GM23338 (cell line): Measurements from ENCODE around the gene SCCPDH. TPM values are rescaled to one million over a fixed set of nuclear protein-coding genes. Genes with fewer than 3 reads are reported as not detected.

ENCODE experiments used
- ATAC-seq: fragments of 200-7000 bp; cut with Tn5 transposase; 3 replicates; pipeline ENCODE4 v1.9.1; 2020
- DNase-seq: peaks from one replicate; pipeline ENCODE4 v3.0.0-alpha.2; 2015; ENCODE audit warnings: low spot score
- H2AFZ ChIP-seq: fragments of 200-600 bp; sonication (generic); 2 replicates; pipeline ENCODE4 v1.8.0; 2016; ENCODE audit warnings: antibody characterized with exemption, mild to moderate bottlenecking, moderate library complexity
- H3F3A ChIP-seq: fragments of 200-600 bp; sonication (generic); replicated peaks from 2 replicates; pipeline ENCODE4 v1.8.0; 2017; ENCODE audit warnings: antibody characterized with exemption, mixed run types, low read depth
- H3K27ac ChIP-seq: fragments of 200-600 bp; sonication (generic); 2 replicates; pipeline ENCODE4 v1.6.1; 2016; ENCODE audit warnings: low read depth
- H3K27me3 ChIP-seq: fragments of 200-600 bp; sonication (generic); 2 replicates; pipeline ENCODE4 v1.8.0; 2016; ENCODE audit warnings: mild to moderate bottlenecking, mixed run types, moderate library complexity; ENCODE audit not compliant: insufficient read depth
- H3K36me3 ChIP-seq: fragments of 200-600 bp; sonication (generic); 2 replicates; pipeline ENCODE4 v1.8.0; 2016; ENCODE audit warnings: mild to moderate bottlenecking; ENCODE audit not compliant: insufficient read depth
- H3K4me1 ChIP-seq: fragments of 200-600 bp; sonication (generic); 2 replicates; pipeline ENCODE4 v1.8.0; 2016; ENCODE audit warnings: mild to moderate bottlenecking, moderate library complexity; ENCODE audit not compliant: insufficient read depth
- H3K4me2 ChIP-seq: fragments of 200-600 bp; sonication (generic); 2 replicates; pipeline ENCODE4 v1.7.1; 2017; ENCODE audit warnings: mixed run types
- H3K4me3 ChIP-seq: fragments of 200-600 bp; sonication (generic); 2 replicates; pipeline ENCODE4 v1.6.1; 2016; ENCODE audit warnings: mixed run types
- H3K79me2 ChIP-seq: fragments of 200-600 bp; sonication (generic); replicated peaks from 2 replicates; pipeline ENCODE4 v1.8.0; 2017; ENCODE audit warnings: mild to moderate bottlenecking; ENCODE audit not compliant: insufficient read depth
- H3K9me2 ChIP-seq: fragments of 200-600 bp; sonication (generic); 2 replicates; pipeline ENCODE4 v1.8.0; 2017; ENCODE audit not compliant: insufficient read depth
- H4K20me1 ChIP-seq: fragments of 200-600 bp; sonication (generic); replicated peaks from 2 replicates; pipeline ENCODE4 v1.8.0; 2017; ENCODE audit warnings: mild to moderate bottlenecking; ENCODE audit not compliant: insufficient read depth
- H3K27ac Mint-ChIP-seq: 2 replicates; pipeline ENCODE4 v1.8.0; 2020; ENCODE audit warnings: inconsistent platforms, mild to moderate bottlenecking, moderate library complexity, mixed read lengths
- H3K27me3 Mint-ChIP-seq: 3 replicates; pipeline ENCODE4 v1.8.0; 2022; ENCODE audit warnings: low read depth, mild to moderate bottlenecking, moderate library complexity, mixed read lengths, inconsistent platforms; ENCODE audit not compliant: insufficient read depth, poor library complexity
- H3K36me3 Mint-ChIP-seq: 3 replicates; pipeline ENCODE4 v1.8.0; 2021; ENCODE audit warnings: low read depth, mild to moderate bottlenecking, inconsistent platforms, moderate library complexity, mixed read lengths
- H3K4me1 Mint-ChIP-seq: 3 replicates; pipeline ENCODE4 v1.8.0; 2020; ENCODE audit warnings: mild to moderate bottlenecking, inconsistent platforms, mixed read lengths
- H3K4me3 Mint-ChIP-seq: 3 replicates; pipeline ENCODE4 v1.8.0; 2021; ENCODE audit warnings: moderate library complexity, mild to moderate bottlenecking, inconsistent platforms, mixed read lengths
- H3K9me3 Mint-ChIP-seq: 3 replicates; pipeline ENCODE4 v1.8.0; 2020; ENCODE audit warnings: moderate library complexity, mild to moderate bottlenecking, inconsistent platforms, mixed read lengths
- CREB1 ChIP-seq: fragments of 250-450 bp; sonication (Bioruptor Pico); IDR thresholded peaks from 2 replicates; pipeline ENCODE4 v1.5.0; 2020; ENCODE audit warnings: low read depth, mild to moderate bottlenecking, moderate library complexity
- EZH2phosphoT487 ChIP-seq: fragments of 200-600 bp; sonication (generic); IDR thresholded peaks from one replicate; pipeline ENCODE4 v1.8.1; 2018; ENCODE audit warnings: antibody characterized with exemption; ENCODE audit not compliant: unreplicated experiment
- JUNB ChIP-seq: IDR thresholded peaks from one replicate; pipeline ENCODE4 v1.6.1; 2016; ENCODE audit warnings: antibody characterized with exemption; ENCODE audit not compliant: unreplicated experiment
- NANOG ChIP-seq: IDR thresholded peaks from 2 replicates; pipeline ENCODE4 v1.6.1; 2016; ENCODE audit warnings: antibody characterized with exemption, borderline replicate concordance
- POLR2AphosphoS5 ChIP-seq: IDR thresholded peaks from 2 replicates; pipeline ENCODE4 v1.6.1; 2016; ENCODE audit warnings: antibody characterized with exemption, low read depth
- ZNF114 ChIP-seq: fragments of 250-450 bp; sonication (Bioruptor Pico); IDR thresholded peaks from 2 replicates; pipeline ENCODE4 v1.5.0; 2020; ENCODE audit warnings: mild to moderate bottlenecking, moderate library complexity
- ZNF331 ChIP-seq: fragments of 250-450 bp; sonication (Bioruptor Pico); IDR thresholded peaks from 2 replicates; pipeline ENCODE4 v1.5.0; 2020; ENCODE audit warnings: low read depth, mild to moderate bottlenecking, moderate library complexity
- long read RNA-seq: library from polyadenylated mRNA; unstranded; transcript quantifications from one replicate; pipeline ENCODE4 v2.0.0, GENCODE V29; 2020; ENCODE audit not compliant: unreplicated experiment
- polyA plus RNA-seq: library from polyadenylated mRNA; unstranded; fragments of >200 nt; fragmentation: Nextera tagmentation; extraction: Ambion mirVana; gene quantifications from 2 replicates; pipeline ENCODE4 v1.2.1, GENCODE V29; 2016
- total RNA-seq: library from RNA; depleted of rRNA; stranded (reverse); fragments of >200 nt; shearing (Covaris generic); gene quantifications from 2 replicates; pipeline ENCODE4 v1.2.3, GENCODE V29; 2014; rRNA removed
- TF ChIP-seq, protein P1 (sequence below), 2 experiments: fragments of 200-600 bp in 1 of 2; sonication (generic) in 1 of 2; conservative IDR thresholded peaks; 2 replicates each; pipeline versions ENCODE4 v1.5.1 to v1.6.1; 2016 to 2017; ENCODE audit warnings: antibody characterized with exemption in 2 of 2, low read depth in 2 of 2, mild to moderate bottlenecking in 2 of 2, moderate library complexity in 1 of 2
- TF ChIP-seq, protein P2 (sequence below): IDR thresholded peaks from 2 replicates; pipeline ENCODE4 v1.6.1; 2016; ENCODE audit warnings: antibody characterized with exemption
- TF ChIP-seq, protein P3 (sequence below): IDR thresholded peaks from one replicate; pipeline ENCODE4 v1.6.1; 2018; ENCODE audit warnings: antibody characterized with exemption; ENCODE audit not compliant: unreplicated experiment
- TF ChIP-seq, protein P4 (sequence below): fragments of 250-450 bp; sonication (Bioruptor Pico); IDR thresholded peaks from 2 replicates; pipeline ENCODE4 v1.5.0; 2020; ENCODE audit warnings: mild to moderate bottlenecking, moderate library complexity

SCCPDH gene, protein sequence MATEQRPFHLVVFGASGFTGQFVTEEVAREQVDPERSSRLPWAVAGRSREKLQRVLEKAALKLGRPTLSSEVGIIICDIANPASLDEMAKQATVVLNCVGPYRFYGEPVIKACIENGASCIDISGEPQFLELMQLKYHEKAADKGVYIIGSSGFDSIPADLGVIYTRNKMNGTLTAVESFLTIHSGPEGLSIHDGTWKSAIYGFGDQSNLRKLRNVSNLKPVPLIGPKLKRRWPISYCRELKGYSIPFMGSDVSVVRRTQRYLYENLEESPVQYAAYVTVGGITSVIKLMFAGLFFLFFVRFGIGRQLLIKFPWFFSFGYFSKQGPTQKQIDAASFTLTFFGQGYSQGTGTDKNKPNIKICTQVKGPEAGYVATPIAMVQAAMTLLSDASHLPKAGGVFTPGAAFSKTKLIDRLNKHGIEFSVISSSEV
- total RNA-seq = 18.8 and 20.4 TPM in 2 replicates
- polyA plus RNA-seq = 13.6 and 14.4 TPM in 2 replicates
- long read RNA-seq, transcript SCCPDH-201 (12 exons, 2,503 nt) = major isoform, 54 of 58 reads
- long read RNA-seq, partial matches to known transcripts = 3 of 58 reads
- long read RNA-seq, other reads (novel, unspliced or antisense) = 1 of 58 reads

DNA sequence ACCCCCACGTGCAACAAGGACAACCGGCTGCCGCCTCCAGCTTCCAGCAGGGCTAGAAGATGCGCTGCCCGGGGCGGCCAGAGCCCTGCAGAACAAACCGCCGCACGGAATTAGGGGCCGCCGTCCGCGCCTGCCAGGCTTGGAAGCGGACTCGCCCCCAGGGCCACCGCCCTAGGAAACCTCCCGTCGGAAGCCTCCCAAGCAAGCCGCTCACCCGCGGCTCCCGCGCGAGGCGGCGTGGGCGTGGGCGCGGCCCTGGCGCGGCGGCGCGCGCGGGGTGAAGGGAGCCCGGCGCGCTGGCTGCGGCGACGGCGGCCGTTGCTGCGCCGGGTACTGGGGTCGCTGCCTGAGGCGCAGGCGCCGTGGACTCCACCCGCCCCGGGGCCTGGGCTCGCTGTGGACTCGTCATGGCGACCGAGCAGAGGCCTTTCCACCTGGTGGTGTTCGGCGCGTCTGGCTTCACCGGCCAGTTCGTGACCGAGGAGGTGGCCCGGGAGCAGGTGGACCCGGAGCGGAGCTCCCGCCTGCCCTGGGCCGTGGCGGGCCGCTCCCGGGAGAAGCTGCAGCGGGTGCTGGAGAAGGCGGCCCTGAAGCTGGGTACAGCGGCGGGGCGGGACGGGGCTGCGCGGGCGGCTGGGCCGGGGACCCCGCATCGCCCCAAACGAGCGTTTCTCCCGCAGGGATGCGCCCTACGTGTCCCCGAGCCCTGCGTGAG lies at the start of gene SCCPDH:
Gene SCCPDH, plus strand, starts transcription at position 394 of the 715 bp plus-strand sequence. Its CDS starts 14 bp downstream, at position 408.
- Histone ChIP-seq H3K9me2 (no peaks in the 10 kb centered on the region), H3F3A (0 out of 2 replicates have a peak, but pooled peaks cover 2% of the 10 kb centered on the region), H4K20me1 (no peaks in the 10 kb centered on the region), H3K4me2 (peak within 1 kb of the TSS; percentile 95), H3K4me3 (peak within 1 kb of the TSS; percentile 82), H3K4me1 (peaks cover 4% of the 10 kb centered on the region; the same call in 1 of the 2 replicates), H3K36me3 (peaks cover 19% of the 10 kb centered on the region), H3K79me2 (no peaks in the 10 kb centered on the region), H3K27me3 (peaks cover 23% of the 10 kb centered on the region), H2AFZ (peak within 1 kb of the TSS; percentile 100), H3K27ac (no peak within 1 kb of the TSS)
- ATAC-seq = peak; percentile 93
- Mint-ChIP-seq H3K9me3 (peaks cover 34% of the 10 kb centered on the region), H3K27ac (no peak within 1 kb of the TSS; the same call in 1 of the 2 replicates), H3K36me3 (peaks cover 29% of the 10 kb centered on the region), H3K27me3 (peaks cover 11% of the 10 kb centered on the region), H3K4me3 (peak within 1 kb of the TSS; percentile 88), H3K4me1 (no peaks in the 10 kb centered on the region)
- DNase-seq = peak; percentile 78
- TF ChIP-seq JUNB (no peak), ZNF331 (CRISPR knock-in tag) (no peak), EZH2phosphoT487 (no peak), POLR2AphosphoS5 (peak; percentile 61), ZNF114 (CRISPR knock-in tag) (no peak), NANOG (no peak), CREB1 (CRISPR knock-in tag) (no peak)
- TF ChIP-seq, protein P1, sequence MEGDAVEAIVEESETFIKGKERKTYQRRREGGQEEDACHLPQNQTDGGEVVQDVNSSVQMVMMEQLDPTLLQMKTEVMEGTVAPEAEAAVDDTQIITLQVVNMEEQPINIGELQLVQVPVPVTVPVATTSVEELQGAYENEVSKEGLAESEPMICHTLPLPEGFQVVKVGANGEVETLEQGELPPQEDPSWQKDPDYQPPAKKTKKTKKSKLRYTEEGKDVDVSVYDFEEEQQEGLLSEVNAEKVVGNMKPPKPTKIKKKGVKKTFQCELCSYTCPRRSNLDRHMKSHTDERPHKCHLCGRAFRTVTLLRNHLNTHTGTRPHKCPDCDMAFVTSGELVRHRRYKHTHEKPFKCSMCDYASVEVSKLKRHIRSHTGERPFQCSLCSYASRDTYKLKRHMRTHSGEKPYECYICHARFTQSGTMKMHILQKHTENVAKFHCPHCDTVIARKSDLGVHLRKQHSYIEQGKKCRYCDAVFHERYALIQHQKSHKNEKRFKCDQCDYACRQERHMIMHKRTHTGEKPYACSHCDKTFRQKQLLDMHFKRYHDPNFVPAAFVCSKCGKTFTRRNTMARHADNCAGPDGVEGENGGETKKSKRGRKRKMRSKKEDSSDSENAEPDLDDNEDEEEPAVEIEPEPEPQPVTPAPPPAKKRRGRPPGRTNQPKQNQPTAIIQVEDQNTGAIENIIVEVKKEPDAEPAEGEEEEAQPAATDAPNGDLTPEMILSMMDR (conservative IDR thresholded peaks at IDR 0.05; ENCODE audit: low read depth in 2 of 2) = no peak
- TF ChIP-seq, protein P2, sequence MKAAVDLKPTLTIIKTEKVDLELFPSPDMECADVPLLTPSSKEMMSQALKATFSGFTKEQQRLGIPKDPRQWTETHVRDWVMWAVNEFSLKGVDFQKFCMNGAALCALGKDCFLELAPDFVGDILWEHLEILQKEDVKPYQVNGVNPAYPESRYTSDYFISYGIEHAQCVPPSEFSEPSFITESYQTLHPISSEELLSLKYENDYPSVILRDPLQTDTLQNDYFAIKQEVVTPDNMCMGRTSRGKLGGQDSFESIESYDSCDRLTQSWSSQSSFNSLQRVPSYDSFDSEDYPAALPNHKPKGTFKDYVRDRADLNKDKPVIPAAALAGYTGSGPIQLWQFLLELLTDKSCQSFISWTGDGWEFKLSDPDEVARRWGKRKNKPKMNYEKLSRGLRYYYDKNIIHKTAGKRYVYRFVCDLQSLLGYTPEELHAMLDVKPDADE = no peak
- TF ChIP-seq, protein P3, sequence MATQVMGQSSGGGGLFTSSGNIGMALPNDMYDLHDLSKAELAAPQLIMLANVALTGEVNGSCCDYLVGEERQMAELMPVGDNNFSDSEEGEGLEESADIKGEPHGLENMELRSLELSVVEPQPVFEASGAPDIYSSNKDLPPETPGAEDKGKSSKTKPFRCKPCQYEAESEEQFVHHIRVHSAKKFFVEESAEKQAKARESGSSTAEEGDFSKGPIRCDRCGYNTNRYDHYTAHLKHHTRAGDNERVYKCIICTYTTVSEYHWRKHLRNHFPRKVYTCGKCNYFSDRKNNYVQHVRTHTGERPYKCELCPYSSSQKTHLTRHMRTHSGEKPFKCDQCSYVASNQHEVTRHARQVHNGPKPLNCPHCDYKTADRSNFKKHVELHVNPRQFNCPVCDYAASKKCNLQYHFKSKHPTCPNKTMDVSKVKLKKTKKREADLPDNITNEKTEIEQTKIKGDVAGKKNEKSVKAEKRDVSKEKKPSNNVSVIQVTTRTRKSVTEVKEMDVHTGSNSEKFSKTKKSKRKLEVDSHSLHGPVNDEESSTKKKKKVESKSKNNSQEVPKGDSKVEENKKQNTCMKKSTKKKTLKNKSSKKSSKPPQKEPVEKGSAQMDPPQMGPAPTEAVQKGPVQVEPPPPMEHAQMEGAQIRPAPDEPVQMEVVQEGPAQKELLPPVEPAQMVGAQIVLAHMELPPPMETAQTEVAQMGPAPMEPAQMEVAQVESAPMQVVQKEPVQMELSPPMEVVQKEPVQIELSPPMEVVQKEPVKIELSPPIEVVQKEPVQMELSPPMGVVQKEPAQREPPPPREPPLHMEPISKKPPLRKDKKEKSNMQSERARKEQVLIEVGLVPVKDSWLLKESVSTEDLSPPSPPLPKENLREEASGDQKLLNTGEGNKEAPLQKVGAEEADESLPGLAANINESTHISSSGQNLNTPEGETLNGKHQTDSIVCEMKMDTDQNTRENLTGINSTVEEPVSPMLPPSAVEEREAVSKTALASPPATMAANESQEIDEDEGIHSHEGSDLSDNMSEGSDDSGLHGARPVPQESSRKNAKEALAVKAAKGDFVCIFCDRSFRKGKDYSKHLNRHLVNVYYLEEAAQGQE = no peak
- TF ChIP-seq, protein P4, sequence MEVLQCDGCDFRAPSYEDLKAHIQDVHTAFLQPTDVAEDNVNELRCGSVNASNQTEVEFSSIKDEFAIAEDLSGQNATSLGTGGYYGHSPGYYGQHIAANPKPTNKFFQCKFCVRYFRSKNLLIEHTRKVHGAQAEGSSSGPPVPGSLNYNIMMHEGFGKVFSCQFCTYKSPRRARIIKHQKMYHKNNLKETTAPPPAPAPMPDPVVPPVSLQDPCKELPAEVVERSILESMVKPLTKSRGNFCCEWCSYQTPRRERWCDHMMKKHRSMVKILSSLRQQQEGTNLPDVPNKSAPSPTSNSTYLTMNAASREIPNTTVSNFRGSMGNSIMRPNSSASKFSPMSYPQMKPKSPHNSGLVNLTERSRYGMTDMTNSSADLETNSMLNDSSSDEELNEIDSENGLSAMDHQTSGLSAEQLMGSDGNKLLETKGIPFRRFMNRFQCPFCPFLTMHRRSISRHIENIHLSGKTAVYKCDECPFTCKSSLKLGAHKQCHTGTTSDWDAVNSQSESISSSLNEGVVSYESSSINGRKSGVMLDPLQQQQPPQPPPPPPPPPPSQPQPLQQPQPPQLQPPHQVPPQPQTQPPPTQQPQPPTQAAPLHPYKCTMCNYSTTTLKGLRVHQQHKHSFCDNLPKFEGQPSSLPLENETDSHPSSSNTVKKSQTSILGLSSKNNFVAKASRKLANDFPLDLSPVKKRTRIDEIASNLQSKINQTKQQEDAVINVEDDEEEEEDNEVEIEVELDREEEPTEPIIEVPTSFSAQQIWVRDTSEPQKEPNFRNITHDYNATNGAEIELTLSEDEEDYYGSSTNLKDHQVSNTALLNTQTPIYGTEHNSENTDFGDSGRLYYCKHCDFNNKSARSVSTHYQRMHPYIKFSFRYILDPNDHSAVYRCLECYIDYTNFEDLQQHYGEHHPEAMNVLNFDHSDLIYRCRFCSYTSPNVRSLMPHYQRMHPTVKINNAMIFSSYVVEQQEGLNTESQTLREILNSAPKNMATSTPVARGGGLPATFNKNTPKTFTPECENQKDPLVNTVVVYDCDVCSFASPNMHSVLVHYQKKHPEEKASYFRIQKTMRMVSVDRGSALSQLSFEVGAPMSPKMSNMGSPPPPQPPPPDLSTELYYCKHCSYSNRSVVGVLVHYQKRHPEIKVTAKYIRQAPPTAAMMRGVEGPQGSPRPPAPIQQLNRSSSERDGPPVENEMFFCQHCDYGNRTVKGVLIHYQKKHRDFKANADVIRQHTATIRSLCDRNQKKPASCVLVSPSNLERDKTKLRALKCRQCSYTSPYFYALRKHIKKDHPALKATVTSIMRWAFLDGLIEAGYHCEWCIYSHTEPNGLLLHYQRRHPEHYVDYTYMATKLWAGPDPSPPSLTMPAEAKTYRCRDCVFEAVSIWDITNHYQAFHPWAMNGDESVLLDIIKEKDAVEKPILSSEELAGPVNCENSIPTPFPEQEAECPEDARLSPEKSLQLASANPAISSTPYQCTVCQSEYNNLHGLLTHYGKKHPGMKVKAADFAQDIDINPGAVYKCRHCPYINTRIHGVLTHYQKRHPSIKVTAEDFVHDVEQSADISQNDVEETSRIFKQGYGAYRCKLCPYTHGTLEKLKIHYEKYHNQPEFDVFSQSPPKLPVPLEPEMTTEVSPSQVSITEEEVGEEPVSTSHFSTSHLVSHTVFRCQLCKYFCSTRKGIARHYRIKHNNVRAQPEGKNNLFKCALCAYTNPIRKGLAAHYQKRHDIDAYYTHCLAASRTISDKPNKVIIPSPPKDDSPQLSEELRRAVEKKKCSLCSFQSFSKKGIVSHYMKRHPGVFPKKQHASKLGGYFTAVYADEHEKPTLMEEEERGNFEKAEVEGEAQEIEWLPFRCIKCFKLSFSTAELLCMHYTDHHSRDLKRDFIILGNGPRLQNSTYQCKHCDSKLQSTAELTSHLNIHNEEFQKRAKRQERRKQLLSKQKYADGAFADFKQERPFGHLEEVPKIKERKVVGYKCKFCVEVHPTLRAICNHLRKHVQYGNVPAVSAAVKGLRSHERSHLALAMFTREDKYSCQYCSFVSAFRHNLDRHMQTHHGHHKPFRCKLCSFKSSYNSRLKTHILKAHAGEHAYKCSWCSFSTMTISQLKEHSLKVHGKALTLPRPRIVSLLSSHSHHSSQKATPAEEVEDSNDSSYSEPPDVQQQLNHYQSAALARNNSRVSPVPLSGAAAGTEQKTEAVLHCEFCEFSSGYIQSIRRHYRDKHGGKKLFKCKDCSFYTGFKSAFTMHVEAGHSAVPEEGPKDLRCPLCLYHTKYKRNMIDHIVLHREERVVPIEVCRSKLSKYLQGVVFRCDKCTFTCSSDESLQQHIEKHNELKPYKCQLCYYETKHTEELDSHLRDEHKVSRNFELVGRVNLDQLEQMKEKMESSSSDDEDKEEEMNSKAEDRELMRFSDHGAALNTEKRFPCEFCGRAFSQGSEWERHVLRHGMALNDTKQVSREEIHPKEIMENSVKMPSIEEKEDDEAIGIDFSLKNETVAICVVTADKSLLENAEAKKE = no peak
